Activated naive CD8-positive, alpha-beta T cell treated with anti-CD3 and anti-CD28 coated beads, Interleukin-2, amount 50 U/mL, for 24 hours (primary cell): Measurements from ENCODE around the gene BTF3L4.
"Not testable (repeated sequence)": the region's sequence is repeated elsewhere in the genome, so short reads cannot be mapped to it uniquely, and the experiment has no call there.

Source experiments
- ATAC-seq: fragments of 150-1000 bp; cut with Tn5 transposase; one replicate; pipeline ENCODE4 v1.10.0; 2021
- DNase-seq: peaks from one replicate; pipeline ENCODE4 v3.0.0; 2021
- H3K27ac Mint-ChIP-seq: one replicate; pipeline ENCODE4 v1.8.0; 2021; ENCODE audit warnings: mild to moderate bottlenecking, mixed read lengths
- H3K27me3 Mint-ChIP-seq: one replicate; pipeline ENCODE4 v1.8.0; 2021; ENCODE audit warnings: mixed read lengths
- H3K36me3 Mint-ChIP-seq: one replicate; pipeline ENCODE4 v1.8.0; 2021; ENCODE audit warnings: low read depth, mixed read lengths
- H3K4me1 Mint-ChIP-seq: one replicate; pipeline ENCODE4 v1.8.0; 2021; ENCODE audit warnings: mixed read lengths
- H3K4me3 Mint-ChIP-seq: one replicate; pipeline ENCODE4 v1.8.0; 2021; ENCODE audit warnings: mild to moderate bottlenecking, moderate library complexity, mixed read lengths
- H3K9me3 Mint-ChIP-seq: one replicate; pipeline ENCODE4 v1.8.0; 2021; ENCODE audit warnings: mixed read lengths

Gene BTF3L4

GRCh38 chr1:52070704-52071103, 14.6 kb downstream of the BTF3L4 start:
- Mint-ChIP-seq H3K27ac (no peak overlapping the region), H3K9me3 (no peaks in the 10 kb centered on the region), H3K4me1 (peaks cover 10% of the 10 kb centered on the region), H3K4me3 (no peak overlapping the region), H3K36me3 (peaks cover 31% of the 10 kb centered on the region), H3K27me3 (no peaks in the 10 kb centered on the region)
- ATAC-seq = no peak
- no peak for DNase-seq

- no peaks in the 10 kb centered on the region for H3K27me3 Mint-ChIP-seq
- ATAC-seq = no peak
- H3K4me1 Mint-ChIP-seq = peaks cover 10% of the 10 kb centered on the region
- DNase-seq = no peak
- no peak overlapping the region for H3K27ac Mint-ChIP-seq
- H3K36me3 Mint-ChIP-seq = peaks cover 23% of the 10 kb centered on the region
- no peaks in the 10 kb centered on the region for H3K9me3 Mint-ChIP-seq
- no peak overlapping the region for H3K4me3 Mint-ChIP-seq
Measured at GRCh38 chr1:52072291-52072690, 16.2 kb downstream of the BTF3L4 start.

GRCh38 chr1:52077277-52077676, 21.2 kb downstream of the BTF3L4 start:
- not testable (repeated sequence) for H3K4me1 Mint-ChIP-seq, H3K27me3 Mint-ChIP-seq, H3K27ac Mint-ChIP-seq, ATAC-seq, DNase-seq, H3K9me3 Mint-ChIP-seq, H3K4me3 Mint-ChIP-seq
- peaks cover 14% of the 10 kb centered on the region for H3K36me3 Mint-ChIP-seq

- no peaks in the 10 kb centered on the region for H3K27me3 Mint-ChIP-seq
- H3K36me3 Mint-ChIP-seq = peaks cover 9% of the 10 kb centered on the region
- peaks cover 7% of the 10 kb centered on the region for H3K4me1 Mint-ChIP-seq
- no peak overlapping the region for H3K4me3 Mint-ChIP-seq
- H3K27ac Mint-ChIP-seq = no peak overlapping the region
- no peaks in the 10 kb centered on the region for H3K9me3 Mint-ChIP-seq
- no peak for DNase-seq
- no peak for ATAC-seq
Measured at GRCh38 chr1:52080014-52080415, 23.9 kb downstream of the BTF3L4 start.

- H3K9me3 Mint-ChIP-seq, H3K4me3 Mint-ChIP-seq, H3K4me1 Mint-ChIP-seq, ATAC-seq, DNase-seq, H3K27ac Mint-ChIP-seq, H3K27me3 Mint-ChIP-seq: not testable (repeated sequence)
- H3K36me3 Mint-ChIP-seq = peaks cover 30% of the 10 kb centered on the region
Measured at GRCh38 chr1:52087892-52088291, 31.8 kb downstream of the BTF3L4 start.

GRCh38 chr1:52094300-52094699, 38.2 kb downstream of the BTF3L4 start:
- not testable (repeated sequence) for H3K27ac Mint-ChIP-seq

GRCh38 chr1:52096216-52096615, 40.1 kb downstream of the BTF3L4 start:
- Mint-ChIP-seq H3K36me3 (peaks cover 3% of the 10 kb centered on the region), H3K27me3 (peaks cover 2% of the 10 kb centered on the region), H3K27ac (no peak overlapping the region), H3K4me3 (no peak overlapping the region), H3K4me1 (no peaks in the 10 kb centered on the region), H3K9me3 (no peaks in the 10 kb centered on the region)
- no peak for DNase-seq
- ATAC-seq = no peak

More at GRCh38 chr1:52094300-52094699, 38.2 kb downstream of the BTF3L4 start:
- not testable (repeated sequence) for H3K9me3 Mint-ChIP-seq, ATAC-seq, H3K27me3 Mint-ChIP-seq, H3K4me1 Mint-ChIP-seq, H3K4me3 Mint-ChIP-seq, DNase-seq
- H3K36me3 Mint-ChIP-seq = peaks cover 15% of the 10 kb centered on the region

GRCh38 chr1:52098139-52098871, 42.2 kb downstream of the BTF3L4 start:
- H3K4me3 Mint-ChIP-seq = no peak overlapping the region
- H3K27me3 Mint-ChIP-seq = peaks cover 2% of the 10 kb centered on the region
- H3K4me1 Mint-ChIP-seq = peaks cover 8% of the 10 kb centered on the region
- no peaks in the 10 kb centered on the region for H3K9me3 Mint-ChIP-seq
- DNase-seq (no peak), ATAC-seq (no peak)
- H3K27ac Mint-ChIP-seq = no peak overlapping the region
- no peaks in the 10 kb centered on the region for H3K36me3 Mint-ChIP-seq

GRCh38 chr1:52102336-52103013, 46.4 kb downstream of the BTF3L4 start:
- H3K9me3 Mint-ChIP-seq = no peaks in the 10 kb centered on the region
- ATAC-seq = peak; percentile 78
- H3K36me3 Mint-ChIP-seq = no peaks in the 10 kb centered on the region
- no peak overlapping the region for H3K4me3 Mint-ChIP-seq
- no peak for DNase-seq
- no peak overlapping the region for H3K27ac Mint-ChIP-seq
- peaks cover 8% of the 10 kb centered on the region for H3K4me1 Mint-ChIP-seq
- H3K27me3 Mint-ChIP-seq = peaks cover 2% of the 10 kb centered on the region

- Mint-ChIP-seq H3K36me3 (no peaks in the 10 kb centered on the region), H3K27ac (no peak overlapping the region), H3K9me3 (no peaks in the 10 kb centered on the region), H3K27me3 (no peaks in the 10 kb centered on the region), H3K4me3 (no peak overlapping the region), H3K4me1 (no peaks in the 10 kb centered on the region)
- ATAC-seq (no peak), DNase-seq (no peak)
Measured at GRCh38 chr1:52111492-52111891, 55.4 kb downstream of the BTF3L4 start.

GRCh38 chr1:52112489-52112888, 56.4 kb downstream of the BTF3L4 start:
- Mint-ChIP-seq H3K27me3 (no peaks in the 10 kb centered on the region), H3K36me3 (no peaks in the 10 kb centered on the region), H3K27ac (peak overlapping the region; percentile 6), H3K4me3 (no peak overlapping the region), H3K9me3 (no peaks in the 10 kb centered on the region), H3K4me1 (no peaks in the 10 kb centered on the region)
- no peak for DNase-seq
- ATAC-seq = no peak

GRCh38 chr1:52119301-52120079, 63.4 kb downstream of the BTF3L4 start:
- DNase-seq = no peak
- no peaks in the 10 kb centered on the region for H3K9me3 Mint-ChIP-seq
- ATAC-seq = no peak
- no peaks in the 10 kb centered on the region for H3K4me1 Mint-ChIP-seq
- no peaks in the 10 kb centered on the region for H3K36me3 Mint-ChIP-seq
- no peak overlapping the region for H3K27ac Mint-ChIP-seq
- H3K27me3 Mint-ChIP-seq = no peaks in the 10 kb centered on the region
- no peak overlapping the region for H3K4me3 Mint-ChIP-seq

- Mint-ChIP-seq H3K36me3 (no peaks in the 10 kb centered on the region), H3K4me3 (no peak overlapping the region), H3K4me1 (peaks cover 6% of the 10 kb centered on the region), H3K27ac (no peak overlapping the region), H3K27me3 (peaks cover 2% of the 10 kb centered on the region), H3K9me3 (no peaks in the 10 kb centered on the region)
- no peak for DNase-seq
- no peak for ATAC-seq
Measured at GRCh38 chr1:52122384-52122783, 66.3 kb downstream of the BTF3L4 start.

- DNase-seq (no peak), ATAC-seq (no peak)
- Mint-ChIP-seq H3K27ac (no peak overlapping the region), H3K4me1 (peaks cover 6% of the 10 kb centered on the region), H3K27me3 (peaks cover 7% of the 10 kb centered on the region), H3K9me3 (no peaks in the 10 kb centered on the region), H3K36me3 (no peaks in the 10 kb centered on the region), H3K4me3 (no peak overlapping the region)
Measured at GRCh38 chr1:52123622-52124021, 67.5 kb downstream of the BTF3L4 start.
